IMR-90 (cell line): ENCODE results near the gene AHI1. TPM values are rescaled to one million over a fixed set of nuclear protein-coding genes. Genes with fewer than 3 reads are reported as not detected.

Source experiments
- ATAC-seq: fragments of 200-7000 bp; cut with Tn5 transposase; 2 replicates; pipeline ENCODE4 v1.9.1; 2020; ENCODE audit warnings: low read depth, mild to moderate bottlenecking, moderate library complexity
- BruUV-seq: library from RNA; stranded (reverse); fragments of 400-500 nt; replicated peaks from 2 replicates; lab custom pipeline; 2021; lab: Mats Ljungman, UMichigan
- CTCF ChIA-PET: fragments of 300-600 bp; formaldehyde crosslinking; extraction: SDS; loops from one replicate; lab custom pipeline; 2021; ENCODE audit warnings: antibody characterized with exemption; lab: Yijun Ruan, JAX
- POLR2A ChIA-PET: fragments of 300-600 bp; sonication (Branson Sonifier 250); formaldehyde crosslinking; loops from one replicate; lab custom pipeline; 2022; ENCODE audit warnings: antibody characterized with exemption; ENCODE audit not compliant: unreplicated experiment; lab: Charles Lee
- DNase-seq: peaks from one replicate; pipeline ENCODE4 v3.0.0; 2013
- H2AFZ ChIP-seq: replicated peaks from 2 replicates; pipeline ENCODE3; 2013; ENCODE audit warnings: low read length, mild to moderate bottlenecking; ENCODE audit not compliant: poor library complexity
- H2AK5ac ChIP-seq: 2 replicates; pipeline ENCODE4 v1.6.1; 2013; ENCODE audit warnings: low read depth, low read length, inconsistent platforms
- H2AK9ac ChIP-seq: replicated peaks from 2 replicates; pipeline ENCODE3; 2013; ENCODE audit warnings: mild to moderate bottlenecking, low read depth, low read length, moderate library complexity; ENCODE audit not compliant: poor library complexity
- H2BK120ac ChIP-seq: 2 replicates; pipeline ENCODE4 v1.6.1; 2013; ENCODE audit warnings: low read depth, low read length, inconsistent platforms
- H2BK15ac ChIP-seq: 3 replicates; pipeline ENCODE4 v1.6.1; 2013; ENCODE audit warnings: low read depth, low read length, inconsistent platforms
- H2BK20ac ChIP-seq: 2 replicates; pipeline ENCODE4 v1.6.1; 2013; ENCODE audit warnings: low read depth, mild to moderate bottlenecking, inconsistent platforms, low read length, moderate library complexity
- H2BK5ac ChIP-seq: 2 replicates; pipeline ENCODE4 v1.6.1; 2013; ENCODE audit warnings: mild to moderate bottlenecking, low read depth, low read length, inconsistent platforms; ENCODE audit not compliant: poor library complexity, severe bottlenecking
- H3K14ac ChIP-seq: replicated peaks from 2 replicates; pipeline ENCODE4 v1.6.1; 2013; ENCODE audit warnings: low read depth, low read length, inconsistent platforms
- H3K18ac ChIP-seq: 2 replicates; pipeline ENCODE4 v1.6.1; 2013; ENCODE audit warnings: low read depth, low read length, control low read depth
- H3K23ac ChIP-seq: 2 replicates; pipeline ENCODE4 v1.6.1; 2013; ENCODE audit warnings: low read depth, low read length, inconsistent platforms
- H3K27ac ChIP-seq: 2 replicates; pipeline ENCODE4 v1.5.1; 2013; ENCODE audit warnings: mild to moderate bottlenecking, control low read depth, low read length; ENCODE audit not compliant: insufficient read depth
- H3K27me3 ChIP-seq: 2 replicates; pipeline ENCODE4 v1.6.1; 2013; ENCODE audit warnings: low read length; ENCODE audit not compliant: control insufficient read depth, insufficient read depth
- H3K36me3 ChIP-seq: 2 replicates; pipeline ENCODE4 v1.6.1; 2013; ENCODE audit warnings: low read length, mixed read lengths; ENCODE audit not compliant: control insufficient read depth, insufficient read depth
- H3K4ac ChIP-seq: 2 replicates; pipeline ENCODE4 v1.6.1; 2013; ENCODE audit warnings: low read depth, low read length, inconsistent platforms
- H3K4me1 ChIP-seq: 2 replicates; pipeline ENCODE4 v1.6.1; 2013; ENCODE audit warnings: low read length, mixed read lengths; ENCODE audit not compliant: control insufficient read depth, insufficient read depth
- H3K4me2 ChIP-seq: 2 replicates; pipeline ENCODE4 v1.6.1; 2013; ENCODE audit warnings: low read depth, mild to moderate bottlenecking, control low read depth, low read length, moderate library complexity
- H3K4me3 ChIP-seq: 2 replicates; pipeline ENCODE4 v1.5.1; 2013; ENCODE audit warnings: low read depth, mild to moderate bottlenecking, control low read depth, low read length, moderate library complexity; ENCODE audit not compliant: insufficient read depth
- H3K56ac ChIP-seq: 2 replicates; pipeline ENCODE4 v1.6.1; 2013; ENCODE audit warnings: low read length, inconsistent platforms; ENCODE audit not compliant: insufficient read depth; ENCODE audit errors: extremely low read depth
- H3K79me1 ChIP-seq, 2 experiments: 2 replicates each; pipeline ENCODE4 v1.6.1; 2013; ENCODE audit warnings: low read length in 2 of 2, inconsistent platforms in 1 of 2, low read depth in 1 of 2
- H3K9ac ChIP-seq: 2 replicates; pipeline ENCODE4 v1.6.1; 2013; ENCODE audit warnings: low read depth, low read length, control low read depth
- H3K9me1 ChIP-seq: 2 replicates; pipeline ENCODE4 v1.6.1; 2013; ENCODE audit warnings: low read length, inconsistent platforms; ENCODE audit not compliant: insufficient read depth
- H3K9me3 ChIP-seq: 2 replicates; pipeline ENCODE4 v1.6.1; 2013; ENCODE audit warnings: low read length; ENCODE audit not compliant: control insufficient read depth, insufficient read depth
- H4K20me1 ChIP-seq: 2 replicates; pipeline ENCODE4 v1.6.1; 2013; ENCODE audit warnings: low read length, inconsistent platforms; ENCODE audit not compliant: insufficient read depth
- H4K5ac ChIP-seq: 2 replicates; pipeline ENCODE4 v1.6.1; 2013; ENCODE audit warnings: mild to moderate bottlenecking, low read depth, low read length, control low read depth
- H4K8ac ChIP-seq, 2 experiments: 2 replicates each; pipeline ENCODE4 v1.6.1; 2013; ENCODE audit warnings: low read depth in 2 of 2, low read length in 2 of 2, control low read depth in 1 of 2, inconsistent platforms in 1 of 2
- H4K91ac ChIP-seq: 2 replicates; pipeline ENCODE4 v1.6.1; 2013; ENCODE audit warnings: low read depth, low read length, inconsistent platforms; ENCODE audit not compliant: insufficient read depth
- BHLHE40 ChIP-seq: fragments of 150-350 bp; IDR thresholded peaks from 2 replicates; pipeline ENCODE4 v1.6.1; 2016; ENCODE audit warnings: mild to moderate bottlenecking, low read depth, low read length
- CEBPB ChIP-seq: IDR thresholded peaks from 2 replicates; pipeline ENCODE4 v1.6.1; 2012; ENCODE audit warnings: low read depth, low read length, improper control_type of control experiment
- CHD1 ChIP-seq: IDR thresholded peaks from 2 replicates; pipeline ENCODE4 v1.6.1; 2012; ENCODE audit warnings: low read depth, low read length, improper control_type of control experiment
- CTCF ChIP-seq: conservative IDR thresholded peaks from 2 replicates; pipeline ENCODE4 v1.5.1; 2012; ENCODE audit warnings: mild to moderate bottlenecking, low read depth, low read length, improper control_type of control experiment
- ELK1 ChIP-seq: fragments of 150-350 bp; IDR thresholded peaks from 2 replicates; pipeline ENCODE4 v1.6.1; 2016; ENCODE audit warnings: low read depth, mild to moderate bottlenecking, low read length, moderate library complexity, borderline replicate concordance
- FOS ChIP-seq: fragments of 150-350 bp; IDR thresholded peaks from 2 replicates; pipeline ENCODE4 v1.6.1; 2016; ENCODE audit warnings: low read depth, low read length
- MAFK ChIP-seq: IDR thresholded peaks from 2 replicates; pipeline ENCODE4 v1.6.1; 2012; ENCODE audit warnings: low read depth, low read length, improper control_type of control experiment
- MAZ ChIP-seq: IDR thresholded peaks from 2 replicates; pipeline ENCODE4 v1.6.1; 2012; ENCODE audit warnings: low read depth, mild to moderate bottlenecking, low read length, improper control_type of control experiment, moderate library complexity, borderline replicate concordance
- MXI1 ChIP-seq: IDR thresholded peaks from 2 replicates; pipeline ENCODE4 v1.6.1; 2012; ENCODE audit warnings: low read depth, mild to moderate bottlenecking, low read length, moderate library complexity, borderline replicate concordance
- NFE2L2 ChIP-seq: fragments of 150-350 bp; IDR thresholded peaks from 2 replicates; pipeline ENCODE4 v1.6.1; 2016; ENCODE audit warnings: low read depth, mild to moderate bottlenecking, low read length
- POLR2A ChIP-seq: IDR thresholded peaks from 2 replicates; pipeline ENCODE4 v1.6.1; 2012; ENCODE audit warnings: mild to moderate bottlenecking, low read depth, low read length
- RAD21 ChIP-seq: IDR thresholded peaks from 2 replicates; pipeline ENCODE4 v1.6.1; 2012; ENCODE audit warnings: low read length, improper control_type of control experiment
- RCOR1 ChIP-seq: IDR thresholded peaks from 2 replicates; pipeline ENCODE4 v1.6.1; 2012; ENCODE audit warnings: mild to moderate bottlenecking, low read length, improper control_type of control experiment; ENCODE audit not compliant: insufficient replicate concordance
- RFX5 ChIP-seq: IDR thresholded peaks from 2 replicates; pipeline ENCODE4 v1.8.0; 2012; ENCODE audit warnings: low read depth, mild to moderate bottlenecking, low read length, moderate library complexity
- SMC3 ChIP-seq: fragments of 150-350 bp; IDR thresholded peaks from 2 replicates; pipeline ENCODE4 v1.6.1; 2016; ENCODE audit warnings: low read depth, mild to moderate bottlenecking, antibody characterized with exemption, low read length, moderate library complexity
- USF2 ChIP-seq: fragments of 150-350 bp; IDR thresholded peaks from 2 replicates; pipeline ENCODE4 v1.6.1; 2017; ENCODE audit warnings: mild to moderate bottlenecking, antibody characterized with exemption, low read length, low read depth
- WGBS, 2 experiments: methylation state at CpG; one replicate each; pipeline versions ENCODE4 v1.1.5 to v1.1.7; 2013; ENCODE audit warnings: missing lambda C conversion rate in 2 of 2; ENCODE audit not compliant: insufficient read length in 1 of 2; ENCODE audit errors: extremely low coverage in 2 of 2; 5-methylcytosine and 5-hydroxymethylcytosine counted together
- dilution Hi-C: fragments of 300-500 bp; cut with HindIII; formaldehyde crosslinking; loops from one replicate; pipeline ENCODE4 v1.14.3; 2018; ENCODE audit warnings: low sequenced_read_pairs; ENCODE audit not compliant: unreplicated experiment
- in situ Hi-C: fragments of 300-500 bp; cut with MboI; formaldehyde crosslinking; loops from 3 replicates; pipeline ENCODE4 v1.14.3; 2019; ENCODE audit warnings: low sequenced_read_pairs, inconsistent platforms, mixed read lengths
- intact Hi-C: fragments of 100-400 bp; cut with micrococcal nuclease; formaldehyde crosslinking; loops from 2 replicates; pipeline ENCODE4 v1.10.0; 2022
- polyA plus RNA-seq, 3 experiments: library from polyadenylated mRNA; depleted of rRNA; stranded (reverse); fragments of >200 nt; gene quantifications; 2 replicates each; pipeline ENCODE4 v1.2.3, GENCODE V29; 2012; ENCODE audit warnings: low replicate concordance in 1 of 3
- total RNA-seq: library from RNA; depleted of rRNA; stranded (reverse); fragments of >200 nt; gene quantifications from 2 replicates; pipeline ENCODE4 v1.2.3, GENCODE V29; 2012

The AHI1 gene
- total and polyA plus RNA-seq, 2 of the 4 experiments (the other 2 are of a cell fraction) = 9.5 to 19.4 TPM

- H3K36me3 ChIP-seq = no peaks in the 10 kb centered on the region
- H3K27me3 ChIP-seq = no peaks in the 10 kb centered on the region
- H3K4me3 ChIP-seq = no peak overlapping the region
- H4K8ac ChIP-seq = no peak overlapping the region
- no peak overlapping the region for H2BK20ac ChIP-seq
- ChIA-PET POLR2A (no interaction called here), CTCF (interaction anchor here (1.0 kb wide), 1 partner anchor 680 kb away, joined by 5 read pairs; no protein-coding TSS in a partner anchor)
- intact Hi-C loops = no loop called here
- TF ChIP-seq MXI1 (no peak), MAZ (no peak), NFE2L2 (no peak), ELK1 (no peak), CHD1 (no peak), RCOR1 (no peak), CTCF (no peak), RAD21 (no peak), RFX5 (no peak), SMC3 (no peak), FOS (no peak), BHLHE40 (no peak), MAFK (no peak), CEBPB (no peak), POLR2A (no peak), USF2 (no peak)
- H2AK9ac ChIP-seq = no peak overlapping the region
- no peaks in the 10 kb centered on the region for H3K4me1 ChIP-seq
- no peak for DNase-seq
- no peaks in the 10 kb centered on the region for H3K79me1 ChIP-seq
- no peak overlapping the region for H3K23ac ChIP-seq
- dilution Hi-C loops = no loop called here
- no peak overlapping the region for H2AFZ ChIP-seq
- no peak overlapping the region for H2AK5ac ChIP-seq
- WGBS, 2 experiments = no CpG with 5 or more reads among the region's 2 CpGs
- H3K14ac ChIP-seq = no peak overlapping the region
- H3K9ac ChIP-seq = no peak overlapping the region
- in situ Hi-C loops = loop anchor here (10.0 kb wide), 1 partner anchor 289 kb away; no protein-coding TSS in a partner anchor
- H2BK15ac ChIP-seq = no peak overlapping the region
- no TSS peak for BruUV-seq
- H4K91ac ChIP-seq = no peak overlapping the region
- no peak overlapping the region for H2BK5ac ChIP-seq
- H2BK120ac ChIP-seq = no peak overlapping the region
- H3K4me2 ChIP-seq = no peak overlapping the region
- H3K56ac ChIP-seq = no peak overlapping the region
- no peaks in the 10 kb centered on the region for H3K9me3 ChIP-seq
- H3K18ac ChIP-seq = no peak overlapping the region
- H4K20me1 ChIP-seq = no peaks in the 10 kb centered on the region
- no peak overlapping the region for H4K5ac ChIP-seq
- H3K9me1 ChIP-seq = no peaks in the 10 kb centered on the region
- H3K4ac ChIP-seq = no peak overlapping the region
- no peak overlapping the region for H3K27ac ChIP-seq
- ATAC-seq = no peak
Measured at GRCh38 chr6:135546206-135546605, 48.7 kb upstream of the AHI1 start.
